Stimulated activated CD4-positive, alpha-beta T cell treated with anti-CD3 and anti-CD28 coated beads, Interleukin-1b, Interleukin-23, amount 100 ng/mL, for 48 hours (primary cell): ENCODE data around the gene KLHDC7A.

Experiments used
- DNase-seq: peaks from one replicate; pipeline ENCODE4 v3.0.0-alpha.2; 2020

Gene KLHDC7A

GRCh38 chr1:18511149-18511873 is 30.6 kb downstream of the KLHDC7A start:
- DNase-seq: no peak

GRCh38 chr1:18511874-18512150 is 31.1 kb downstream of the KLHDC7A start:
- DNase-seq: no peak

- no peak for DNase-seq
Measured at GRCh38 chr1:18512883-18513282, 32.2 kb downstream of the KLHDC7A start.

- no peak for DNase-seq
Measured at GRCh38 chr1:18513995-18514394, 33.3 kb downstream of the KLHDC7A start.

- no peak for DNase-seq
Measured at GRCh38 chr1:18515120-18515667, 34.5 kb downstream of the KLHDC7A start.

GRCh38 chr1:18516473-18516872 is 35.7 kb downstream of the KLHDC7A start:
- no peak for DNase-seq

GRCh38 chr1:18526436-18527275 is 45.9 kb downstream of the KLHDC7A start:
- no peak for DNase-seq

- no peak for DNase-seq
Measured at GRCh38 chr1:18527514-18527913, 46.8 kb downstream of the KLHDC7A start.

GRCh38 chr1:18527921-18528320 is 47.2 kb downstream of the KLHDC7A start:
- no peak for DNase-seq

- DNase-seq: no peak
Measured at GRCh38 chr1:18528616-18529015, 47.9 kb downstream of the KLHDC7A start.

- DNase-seq: no peak
Measured at GRCh38 chr1:18529714-18530113, 49.0 kb downstream of the KLHDC7A start.

- DNase-seq: no peak
Measured at GRCh38 chr1:18530587-18531502, 50.1 kb downstream of the KLHDC7A start.

- DNase-seq: no peak
Measured at GRCh38 chr1:18531503-18531845, 50.7 kb downstream of the KLHDC7A start.

GRCh38 chr1:18532390-18533170 is 51.9 kb downstream of the KLHDC7A start:
- no peak for DNase-seq

GRCh38 chr1:18533259-18533658 is 52.5 kb downstream of the KLHDC7A start:
- no peak for DNase-seq

- no peak for DNase-seq
Measured at GRCh38 chr1:18534810-18535205, 54.1 kb downstream of the KLHDC7A start.
